MV-4-11 (cell line): ENCODE measurements around the gene COLEC12.

ENCODE experiments used
- DNase-seq: peaks from one replicate; lab custom pipeline; 2025; lab: John Stamatoyannopoulos, UW

Gene COLEC12

DNA sequence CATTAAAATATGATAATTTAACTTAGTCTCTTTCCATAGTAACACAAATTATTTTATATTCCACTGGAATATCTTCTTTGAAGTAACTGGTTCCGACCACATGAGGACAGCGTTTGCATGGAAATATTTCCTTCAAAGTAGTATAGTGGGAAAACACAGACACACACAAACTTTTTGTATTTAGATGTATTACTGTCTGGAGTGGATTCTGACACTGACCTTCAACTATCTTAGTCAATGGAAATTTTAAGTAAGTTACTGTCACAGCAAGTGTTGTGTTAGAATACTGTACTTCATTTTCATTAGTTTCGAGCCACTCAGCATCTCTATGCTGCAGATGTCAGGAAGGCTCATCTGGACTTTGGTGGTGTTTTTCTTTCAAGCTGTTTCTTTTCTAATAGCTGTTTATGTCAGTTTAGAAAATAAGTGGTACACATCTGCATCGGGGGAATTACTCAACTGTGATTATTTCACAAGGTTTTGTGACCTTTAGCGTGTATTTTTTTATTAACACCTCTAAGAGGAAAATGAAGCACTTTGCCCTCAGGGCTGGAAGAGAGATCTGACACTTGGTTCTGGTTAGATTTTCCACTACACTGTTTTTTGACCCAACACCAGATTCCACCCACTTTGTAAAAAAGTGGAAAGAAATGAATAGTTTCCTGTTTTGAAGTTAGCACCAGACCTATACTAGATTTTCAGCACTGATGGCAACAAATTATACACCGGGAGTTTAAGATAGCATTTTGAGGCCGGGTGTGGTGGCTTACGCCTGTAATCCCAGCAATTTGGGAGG lies 213.8 kb downstream of the COLEC12 start:
- DNase-seq = peak; percentile 22

GRCh38 chr18:285817-286216 lies 214.7 kb downstream of the COLEC12 start:
- DNase-seq = no peak

GRCh38 chr18:275486-275885 lies 225.0 kb downstream of the COLEC12 start:
- DNase-seq = peak; percentile 37

DNA sequence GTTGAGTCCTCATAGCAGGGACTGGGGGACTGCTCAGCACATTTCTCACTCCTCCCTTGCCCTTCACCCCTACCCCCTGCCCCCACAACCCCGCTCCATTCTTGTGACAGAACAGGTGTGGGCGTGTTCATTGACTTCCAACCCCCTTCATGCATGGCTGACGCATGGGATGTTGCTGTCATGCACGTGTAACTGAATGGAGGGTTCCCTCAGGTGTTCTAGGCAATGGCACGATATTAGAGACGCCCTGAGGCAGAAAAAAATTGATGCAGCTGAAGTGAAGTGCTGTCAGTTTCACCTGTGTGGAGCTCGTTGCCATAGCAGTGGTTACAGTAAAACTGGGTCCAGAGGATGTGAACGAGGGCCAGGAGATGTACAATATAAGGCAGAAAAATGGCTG lies 226.2 kb downstream of the COLEC12 start:
- no peak for DNase-seq

- no peak for DNase-seq
These were observed 227.0 kb downstream of the COLEC12 start for GRCh38 chr18:273525-273924.

DNA sequence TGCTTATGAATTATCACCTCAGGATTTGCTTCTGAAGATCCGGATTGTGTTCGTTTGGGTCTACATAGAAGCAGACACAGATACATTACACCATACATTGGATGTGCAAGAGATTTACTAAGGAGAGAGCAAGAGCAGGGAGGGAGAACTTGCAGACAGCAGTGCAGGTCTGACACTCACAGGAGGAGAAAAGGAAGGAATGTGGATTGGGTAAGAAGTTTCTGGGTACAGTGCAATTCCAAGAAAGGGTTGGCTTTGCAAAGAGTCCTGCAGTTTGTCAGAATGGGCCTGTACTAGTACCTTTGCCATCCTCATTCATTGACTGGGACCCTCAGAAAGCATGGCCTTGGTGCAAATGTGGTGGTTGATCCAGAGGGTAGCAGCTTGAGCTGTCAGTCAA lies 227.9 kb downstream of the COLEC12 start:
- DNase-seq = no peak

GRCh38 chr18:269480-270095 lies 230.9 kb downstream of the COLEC12 start:
- DNase-seq = no peak

DNA sequence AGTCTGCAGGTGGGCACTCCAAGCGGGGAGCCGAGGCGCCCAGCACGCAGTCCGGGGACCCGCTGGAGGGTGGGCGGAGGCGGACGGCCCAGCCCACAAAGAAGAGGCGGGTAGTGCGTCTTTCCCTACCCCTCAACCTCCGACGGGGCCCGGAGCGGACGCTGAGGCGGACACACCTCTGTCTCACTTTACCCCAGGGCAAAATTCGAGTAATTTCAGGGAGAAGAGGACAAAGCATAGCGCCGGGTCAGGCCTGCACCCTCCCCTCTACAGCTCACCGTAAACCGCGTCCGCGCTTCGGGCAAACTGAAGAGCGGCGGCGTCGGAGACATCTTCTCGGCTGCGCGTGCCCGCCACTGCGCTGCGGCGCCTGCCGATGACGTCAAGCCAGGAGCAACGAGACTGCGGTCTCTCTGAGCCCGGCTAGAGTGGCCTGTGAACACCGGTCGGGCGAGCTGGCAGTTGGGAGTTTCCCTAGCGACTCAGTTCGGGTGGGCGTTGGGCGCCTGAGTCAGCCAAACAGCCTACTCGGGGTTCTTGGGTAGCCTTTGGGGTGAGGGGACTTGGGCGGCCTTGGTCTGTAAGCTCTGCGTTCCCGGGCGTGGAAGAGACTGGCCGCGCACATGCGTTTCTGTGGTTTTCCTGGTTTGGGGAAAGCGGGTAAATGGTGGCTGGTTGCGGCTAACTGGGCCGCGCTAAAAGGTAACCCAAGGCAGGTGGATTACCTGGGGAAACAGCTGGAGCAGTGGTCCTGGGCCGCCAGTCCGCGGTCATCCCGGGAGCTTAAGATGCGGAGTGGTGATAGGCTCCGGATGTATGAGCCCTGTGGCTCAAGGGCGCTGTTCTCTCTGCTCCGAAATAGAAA lies 232.6 kb downstream of the COLEC12 start, which contains the start of gene THOC1:
Gene THOC1, minus strand, starts transcription at position 360 of the 865 bp plus-strand sequence. Its CDS starts 28 bp downstream, at position 332.
- DNase-seq = peak; percentile 88

DNA sequence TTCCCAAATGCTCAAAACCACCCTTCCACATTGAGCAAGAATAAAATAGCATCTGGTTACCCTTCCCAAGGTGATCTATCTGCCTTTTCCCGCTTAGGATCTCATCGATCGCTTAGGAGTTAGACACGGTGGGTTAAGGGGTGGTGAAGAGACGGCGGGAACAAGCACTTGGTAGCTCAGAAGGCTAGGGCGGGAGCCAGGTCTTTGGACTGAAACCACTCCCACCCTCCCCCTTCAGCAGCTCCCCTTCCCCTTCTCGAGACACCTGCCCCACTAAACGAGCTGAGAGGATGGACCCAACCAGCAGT lies 233.2 kb downstream of the COLEC12 start:
- no peak for DNase-seq
